ENCODE measurements around the gene LARP1.
"Not testable (repeated sequence)": the region's sequence is repeated elsewhere in the genome, so short reads cannot be mapped to it uniquely, and the experiment has no call there.

Gene LARP1

GRCh38 chr5:154755361-154756008 lies at the start of gene LARP1:
Gene LARP1, plus strand, starts transcription at chr5:154755377. Its CDS starts 381 bp downstream, at chr5:154755758.
- no peak for DNase-seq (ENCODE audit: low read depth, low spot score)

DNA sequence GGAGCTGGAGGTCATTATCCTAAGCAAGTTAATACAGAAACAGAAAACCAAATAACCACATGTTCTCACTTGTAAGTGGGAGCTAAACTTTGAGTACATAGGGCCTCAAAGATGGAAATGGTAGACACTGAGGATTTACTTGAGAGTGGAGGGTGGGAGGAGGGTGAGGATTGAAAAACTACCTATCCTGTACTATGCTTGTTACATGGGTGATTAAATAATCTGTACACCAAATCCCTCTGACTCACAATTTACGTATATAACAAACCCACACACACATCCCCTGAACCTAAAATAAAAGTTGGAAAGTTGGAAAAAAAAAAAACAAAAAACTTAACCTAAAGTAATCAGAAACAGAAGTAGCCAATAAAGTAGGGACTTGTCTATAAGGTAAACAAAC lies 48.8 kb upstream of the LARP1 start:
- no peak for DNase-seq (ENCODE audit: low read depth, low spot score)

DNA sequence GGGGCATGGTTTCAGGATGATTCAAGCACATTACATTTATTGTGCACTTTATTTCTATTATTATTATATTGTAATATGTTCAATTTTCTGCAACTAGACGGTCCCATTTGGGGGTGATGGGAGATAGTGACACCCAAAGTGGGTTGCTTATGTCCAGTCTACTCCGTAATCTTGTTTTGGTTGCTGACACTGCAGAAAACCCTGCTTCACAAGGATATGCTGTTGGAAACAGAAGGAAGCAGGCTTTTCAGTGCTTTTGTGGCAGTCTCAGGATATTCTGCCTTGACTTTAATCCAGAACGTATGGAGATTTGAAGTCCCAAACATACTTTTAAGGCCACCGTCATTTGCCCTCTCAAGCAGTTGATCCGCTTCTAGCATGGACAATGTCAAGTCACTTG lies 47.5 kb upstream of the LARP1 start:
- no peak for DNase-seq (ENCODE audit: low read depth, low spot score)

GRCh38 chr5:154708207-154708606 lies 47.0 kb upstream of the LARP1 start:
- DNase-seq (ENCODE audit: low read depth, low spot score), result no peak

DNA sequence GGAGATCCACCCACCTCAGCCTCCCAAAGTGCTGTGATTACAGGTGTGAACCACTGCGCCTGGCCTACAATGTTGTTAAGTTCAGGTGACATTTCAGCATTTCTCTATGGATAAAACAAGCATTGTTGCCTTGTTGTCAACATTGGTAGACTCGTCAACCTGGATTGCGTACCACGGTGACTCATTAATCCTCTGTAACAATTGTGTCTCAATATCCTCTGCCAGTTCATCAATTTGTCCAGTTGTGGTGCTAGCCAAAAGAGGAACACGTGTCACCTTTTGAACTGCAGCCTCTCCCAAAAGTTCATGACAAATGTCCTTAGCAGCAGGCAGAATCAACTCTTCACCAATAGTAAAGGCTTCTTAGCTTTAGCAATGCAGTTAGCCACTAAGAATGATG lies 46.3 kb upstream of the LARP1 start:
- no peak for DNase-seq (ENCODE audit: low read depth, low spot score)

DNA sequence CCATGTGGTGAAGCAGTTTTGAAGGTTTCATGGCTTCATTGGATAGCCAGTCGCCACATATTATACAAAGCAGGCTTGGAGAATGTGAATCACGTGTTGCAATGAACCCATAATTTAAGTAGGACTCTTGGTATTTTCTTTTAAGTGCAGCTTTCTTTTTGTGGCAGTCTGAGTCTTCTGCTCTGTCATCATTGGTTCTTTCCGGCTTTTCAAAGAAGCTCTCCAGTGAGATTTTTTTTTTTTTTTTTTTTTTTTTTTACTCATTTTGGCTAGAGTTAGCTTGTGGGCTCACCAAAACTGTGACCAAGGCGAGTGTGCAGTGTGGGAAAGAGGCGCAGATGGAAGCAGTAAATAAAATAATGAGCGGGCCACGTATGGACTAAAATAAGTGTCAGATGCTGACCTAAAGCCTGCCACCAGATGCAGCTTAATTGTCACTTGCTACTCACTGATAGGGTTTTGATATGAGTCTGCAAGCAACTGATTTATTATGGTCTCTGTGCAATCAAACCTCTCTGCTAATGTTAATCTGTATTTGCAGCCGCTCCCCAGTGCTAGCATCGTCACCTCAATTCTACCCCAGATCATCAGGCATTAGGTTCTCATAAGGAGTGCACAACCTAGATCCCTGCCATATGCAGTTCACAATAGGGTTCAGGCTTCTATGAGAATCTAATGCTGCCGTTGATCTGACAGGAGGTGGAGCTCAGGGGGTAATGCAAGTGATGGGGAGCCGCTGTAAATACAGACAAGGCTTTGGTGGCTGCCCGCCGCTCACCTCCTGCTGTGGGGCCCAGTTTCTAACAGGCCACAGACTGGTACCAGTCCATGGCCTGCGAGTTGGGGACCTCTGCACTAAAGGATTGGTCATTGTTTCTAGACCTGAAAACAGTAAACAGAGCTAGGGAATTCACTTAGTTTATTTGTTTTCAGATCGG lies 45.5 kb upstream of the LARP1 start:
- no peak for DNase-seq (ENCODE audit: low read depth, low spot score)

DNA sequence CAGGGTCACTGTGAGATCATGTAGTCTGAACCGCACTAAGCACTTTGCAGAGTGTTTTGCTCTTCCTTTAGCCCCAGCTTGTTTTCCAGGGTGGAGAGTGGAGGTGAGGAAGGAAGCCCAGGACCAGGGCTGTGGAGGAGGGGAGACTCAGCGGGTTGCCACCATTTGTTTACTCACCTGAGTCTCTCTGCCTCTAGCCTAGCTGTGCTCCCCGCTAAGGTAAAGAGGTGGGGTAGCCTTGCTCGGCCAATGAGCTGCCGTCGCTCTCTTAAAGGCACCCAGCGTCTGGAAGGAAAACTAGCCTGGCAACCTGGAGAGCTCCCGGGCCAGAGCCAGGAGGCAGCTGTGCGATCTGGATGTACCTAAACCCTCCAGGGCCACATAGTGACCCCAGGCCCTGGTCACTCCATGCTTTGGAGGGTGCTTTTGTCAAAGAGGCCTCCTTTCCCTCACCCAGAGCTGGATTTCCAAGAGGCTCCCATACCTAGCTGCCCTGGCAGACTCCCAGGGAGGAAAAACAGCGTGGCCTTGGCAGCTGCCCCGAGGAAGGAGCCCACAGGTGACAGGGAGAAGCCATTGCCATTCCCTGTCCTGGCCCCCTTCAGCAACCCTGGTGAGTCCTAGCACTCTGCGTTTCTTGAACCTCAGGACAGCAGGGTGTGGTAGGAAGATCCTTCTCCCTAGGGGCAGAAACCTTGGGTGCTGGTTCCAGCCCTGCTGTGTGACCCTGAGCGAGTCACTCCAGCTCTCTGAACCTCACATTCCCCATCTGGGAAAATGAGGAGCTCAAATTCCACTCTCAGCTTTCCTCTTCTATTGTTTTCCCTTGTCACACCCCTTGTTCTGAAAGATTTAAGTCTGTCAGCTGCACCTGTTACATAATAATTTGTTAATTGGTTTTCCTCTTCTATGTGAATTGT lies 42.4 kb upstream of the LARP1 start:
- no peak for DNase-seq (ENCODE audit: low read depth, low spot score)

GRCh38 chr5:154713615-154714125 lies 41.5 kb upstream of the LARP1 start:
- no peak for DNase-seq (ENCODE audit: low read depth, low spot score)

DNA sequence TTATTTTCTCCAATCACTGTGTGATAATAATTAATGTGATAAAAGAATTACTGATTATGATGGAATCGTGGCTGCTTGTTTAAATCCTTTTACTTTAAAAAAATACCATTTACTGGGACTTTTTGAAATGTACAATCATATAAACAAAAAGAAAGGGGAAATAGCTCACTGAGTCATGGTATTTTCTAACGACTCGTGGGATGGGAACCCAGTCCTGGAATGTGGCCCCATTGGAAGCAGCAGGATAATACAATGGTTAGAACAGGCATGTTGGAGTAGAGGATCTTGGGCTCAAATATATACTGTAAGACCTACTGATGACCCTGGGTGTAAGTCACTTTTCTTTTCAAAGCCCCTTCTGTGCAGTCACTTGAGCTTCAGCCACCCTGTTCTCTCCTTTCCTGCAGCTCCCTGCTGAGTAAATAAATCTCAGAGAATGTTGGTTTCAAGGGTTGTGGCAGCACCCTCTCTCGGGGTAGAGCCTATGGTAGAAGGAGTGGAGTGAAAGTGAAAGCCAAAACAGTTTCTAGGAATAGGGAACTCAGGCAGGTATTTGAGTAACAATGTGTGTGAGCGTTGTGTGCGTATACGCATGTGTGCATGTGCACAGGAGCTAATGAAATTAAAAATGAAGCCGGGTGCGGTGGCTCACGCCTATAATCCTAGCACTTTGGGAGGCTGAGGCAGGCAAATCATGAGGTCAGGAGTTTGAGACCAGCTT lies 40.8 kb upstream of the LARP1 start:
- no peak for DNase-seq (ENCODE audit: low read depth, low spot score)

GRCh38 chr5:154721481-154722058 lies 33.6 kb upstream of the LARP1 start:
- DNase-seq (ENCODE audit: low read depth, low spot score), result no peak

- DNase-seq (ENCODE audit: low read depth, low spot score), result no peak
These were observed 33.1 kb upstream of the LARP1 start for GRCh38 chr5:154722097-154722496.

GRCh38 chr5:154722936-154723335 lies 32.2 kb upstream of the LARP1 start:
- no peak for DNase-seq (ENCODE audit: low read depth, low spot score)

DNA sequence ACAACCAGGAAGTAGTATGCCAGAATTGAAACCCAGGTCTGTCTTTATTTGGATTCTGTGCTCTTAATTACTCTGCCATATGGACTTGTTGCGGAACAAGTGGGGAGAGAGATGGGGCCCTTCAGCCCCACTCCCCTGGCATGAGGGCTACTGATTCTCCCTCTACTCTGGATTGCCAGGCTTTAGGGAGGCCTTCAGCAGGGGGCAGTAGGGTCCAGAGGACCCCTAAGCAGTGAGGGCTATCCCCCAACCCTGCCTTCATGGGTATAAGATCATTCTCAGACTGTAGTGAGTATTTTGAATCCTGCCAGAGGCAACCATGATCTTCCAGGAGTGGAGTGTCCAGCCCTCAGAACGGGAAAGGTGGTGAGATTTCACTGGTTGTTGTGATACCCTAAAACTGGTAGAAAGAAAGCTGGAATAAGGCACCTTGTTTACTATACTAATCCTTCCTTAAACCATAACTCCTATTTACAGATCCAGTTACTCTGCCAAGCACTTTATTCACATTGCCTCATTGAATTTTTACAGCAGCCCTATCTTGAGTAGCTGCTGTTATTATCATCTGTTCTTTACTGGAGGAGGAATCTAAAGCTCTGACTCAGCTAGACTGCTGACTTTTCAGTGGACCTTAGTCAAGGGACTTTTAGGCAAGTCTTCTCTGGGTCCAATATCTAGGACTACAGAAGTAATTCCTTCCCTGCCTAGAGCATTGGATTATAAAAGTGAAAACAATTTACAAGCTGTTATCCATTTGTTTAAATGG lies 31.3 kb upstream of the LARP1 start:
- no peak for DNase-seq (ENCODE audit: low read depth, low spot score)

DNA sequence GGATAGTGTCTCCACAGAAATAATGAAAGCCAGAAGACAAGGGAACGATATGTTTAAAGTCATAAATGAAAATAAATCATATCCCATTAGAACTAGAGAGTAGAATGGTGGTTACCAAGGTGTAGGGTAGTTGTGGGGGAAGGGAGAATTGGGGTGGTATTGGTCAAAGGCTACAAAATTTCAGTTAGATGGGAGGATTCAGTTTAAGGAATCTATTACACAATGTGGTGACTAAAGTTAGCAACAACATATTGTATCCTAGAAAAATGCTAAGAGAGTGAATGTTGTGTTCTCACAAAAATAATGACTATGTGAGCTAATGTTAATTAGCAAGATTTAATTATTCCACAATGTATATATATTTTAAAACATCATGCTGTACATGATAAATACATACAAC lies 27.8 kb upstream of the LARP1 start:
- DNase-seq (ENCODE audit: low read depth, low spot score), result no peak

GRCh38 chr5:154728939-154729588 lies 26.1 kb upstream of the LARP1 start:
- DNase-seq (ENCODE audit: low read depth, low spot score), result no peak

GRCh38 chr5:154729613-154730012 lies 25.6 kb upstream of the LARP1 start:
- DNase-seq (ENCODE audit: low read depth, low spot score), result no peak

- DNase-seq (ENCODE audit: low read depth, low spot score), result not testable (repeated sequence)
These were observed 24.4 kb upstream of the LARP1 start for GRCh38 chr5:154730761-154731160.

- DNase-seq (ENCODE audit: low read depth, low spot score), result no peak
These were observed 23.0 kb upstream of the LARP1 start for GRCh38 chr5:154732212-154732611.
